ENCODE data around the gene CSNK1D. TPM values are rescaled to one million over a fixed set of nuclear protein-coding genes. Genes with fewer than 3 reads are reported as not detected.

The CSNK1D gene
- total RNA-seq, 1 experiment from 2014 or later = 137 TPM

- no peak overlapping the region for H4K5ac ChIP-seq (ENCODE audit: insufficient read length, low read depth, low read length)
- H3K4me2 ChIP-seq (ENCODE audit: insufficient read depth, insufficient read length, low read length) = no peak overlapping the region
- no peak overlapping the region for H2AFZ ChIP-seq (ENCODE audit: low read length)
- no peak overlapping the region for H2BK12ac ChIP-seq (ENCODE audit: insufficient read length, low read depth, low read length)
- no peak overlapping the region for H3K4ac ChIP-seq (ENCODE audit: low read depth, low read length)
- no peak overlapping the region for H3K9ac ChIP-seq (ENCODE audit: extremely low read depth, insufficient read length, low read length)
- no peaks in the 10 kb centered on the region for H4K20me1 ChIP-seq (ENCODE audit: control insufficient read depth, insufficient read depth, insufficient read length)
- WGBS (ENCODE audit: extremely low coverage, insufficient read length, low lambda C conversion rate) = no CpG with 5 or more reads among the region's 17 CpGs
- no peak for TF ChIP-seq CTCF (conservative IDR thresholded peaks at IDR 0.05)
- no peak overlapping the region for H4K8ac ChIP-seq (replicated peaks; ENCODE audit: insufficient read length, low read depth, low read length)
- Mint-ChIP-seq H3K9me3 (no peaks in the 10 kb centered on the region), H3K27me3 (ENCODE audit: low read depth) (peaks cover 4% of the 10 kb centered on the region), H3K36me3 (ENCODE audit: insufficient read depth in 1 of 3, low read depth in 3 of 3) (peaks cover 13 to 34% (median 26%) of the 10 kb centered on the region in 3 experiments; a peak in 6 of 7 replicates), H3K4me3 (no peak overlapping the region), H3K27ac (no peak overlapping the region), H3K4me1 (peaks cover 2 to 17% of the 10 kb centered on the region in 2 experiments)
- no peak overlapping the region for H2BK5ac ChIP-seq (ENCODE audit: insufficient read length, low read length)
- no peak overlapping the region for H3K18ac ChIP-seq (ENCODE audit: insufficient read length, low read depth, low read length)
- H3K9me3 ChIP-seq (ENCODE audit: control insufficient read depth, low read depth, low read length) = no peaks in the 10 kb centered on the region
- no peak overlapping the region for H3K23ac ChIP-seq (ENCODE audit: insufficient read length, low read depth, low read length)
- DNase-seq = no peak
- H3K27me3 ChIP-seq (ENCODE audit: insufficient read depth, low read length) = no peaks in the 10 kb centered on the region
- H3K27ac ChIP-seq (ENCODE audit: insufficient read length, low read depth, low read length) = no peak overlapping the region
- H3K79me2 ChIP-seq (ENCODE audit: insufficient read depth, low read length) = no peaks in the 10 kb centered on the region
- no peak overlapping the region for H2BK120ac ChIP-seq (ENCODE audit: low read depth, low read length, poor library complexity, severe bottlenecking)
- no peaks in the 10 kb centered on the region for H3K23me2 ChIP-seq (ENCODE audit: insufficient read length, low read depth, low read length, poor library complexity, severe bottlenecking)
- no peak overlapping the region for H4K91ac ChIP-seq (ENCODE audit: insufficient read length, low read depth, low read length)
- H2BK15ac ChIP-seq (ENCODE audit: low read depth, low read length) = no peak overlapping the region
- no peak overlapping the region for H3K14ac ChIP-seq (ENCODE audit: insufficient read depth, low read length)
- no peak overlapping the region for H3T11ph ChIP-seq (ENCODE audit: low read length)
- no peaks in the 10 kb centered on the region for H3K79me1 ChIP-seq (ENCODE audit: insufficient read depth, low read depth, low read length, poor library complexity, severe bottlenecking)
- H3K56ac ChIP-seq (ENCODE audit: insufficient read length, low read depth, low read length) = no peak overlapping the region
- no peaks in the 10 kb centered on the region for H3K4me1 ChIP-seq (ENCODE audit: insufficient read depth, low read length)
- no peak overlapping the region for H2BK20ac ChIP-seq (ENCODE audit: low read depth, low read length, poor library complexity, severe bottlenecking)
- H2AK5ac ChIP-seq (ENCODE audit: insufficient read length, low read length) = no peak overlapping the region
Observed at GRCh38 chr17:82239401-82239925, 34.0 kb downstream of the CSNK1D start.

Data from H9 (cell line).